H1 (cell line): Measurements from ENCODE around the gene SGK1. TPM values are rescaled to one million over a fixed set of nuclear protein-coding genes. Genes with fewer than 3 reads are reported as not detected.

Experiments used
- CTCF ChIP-seq, 3 experiments: IDR thresholded peaks; 1 replicate in 2 of 3; 2 replicates in 1 of 3; pipeline versions ENCODE4 v1.5.1 to v1.6.1; 2011; ENCODE audit warnings: low read length in 3 of 3, mild to moderate bottlenecking in 3 of 3, inconsistent platforms in 2 of 3, low read depth in 1 of 3, moderate library complexity in 1 of 3; ENCODE audit not compliant: insufficient read depth in 1 of 3; ENCODE audit errors: control extremely low read depth in 1 of 3
- EP300 ChIP-seq, 2 experiments: IDR thresholded peaks; 1 replicate in 1 of 2; 2 replicates in 1 of 2; pipeline ENCODE4 v1.6.1; 2011 to 2012; ENCODE audit warnings: low read depth in 2 of 2, low read length in 2 of 2, mild to moderate bottlenecking in 2 of 2, borderline replicate concordance in 1 of 2, inconsistent platforms in 1 of 2, moderate library complexity in 1 of 2
- RXRA ChIP-seq: IDR thresholded peaks from 2 replicates; pipeline ENCODE4 v1.6.1; 2011; ENCODE audit warnings: low read depth, mild to moderate bottlenecking, low read length, moderate library complexity; ENCODE audit not compliant: insufficient read depth
- SRF ChIP-seq: IDR thresholded peaks from 2 replicates; pipeline ENCODE4 v1.6.1; 2011; ENCODE audit warnings: mild to moderate bottlenecking, low read depth, low read length, moderate library complexity
- TEAD4 ChIP-seq: IDR thresholded peaks from 2 replicates; pipeline ENCODE4 v1.6.1; 2012; ENCODE audit warnings: low read depth, low read length, inconsistent platforms, mixed read lengths
- polyA plus RNA-seq, 7 experiments: library from polyadenylated mRNA; depleted of rRNA in 3 of 7; stranded (reverse) in 5 of 7; unstranded in 2 of 7; fragments of >200 nt in 5 of 7; fragments of 200-250 nt in 2 of 7; gene quantifications; 1 replicate in 5 of 7; 2 replicates in 1 of 7; 4 replicates in 1 of 7; pipeline versions ENCODE4 v1.2.1 to v1.2.3, GENCODE V29; 2011 to 2013; ENCODE audit warnings: missing spikeins in 2 of 7, mixed read lengths in 2 of 7
- total RNA-seq: library from RNA; stranded (reverse); fragmentation: NEBNext Ultra II Directional; extraction: Animal tissue kit (Norgen Biotek cat#: 25700); gene quantifications from 2 replicates; pipeline ENCODE4 v1.2.1, GENCODE V29; 2021

Gene SGK1
- total and polyA plus RNA-seq, 2 of the 8 experiments (the other 6 are each of a cell fraction or from before 2014, with no cell fraction given), result 14.5 to 18.4 TPM

DNA sequence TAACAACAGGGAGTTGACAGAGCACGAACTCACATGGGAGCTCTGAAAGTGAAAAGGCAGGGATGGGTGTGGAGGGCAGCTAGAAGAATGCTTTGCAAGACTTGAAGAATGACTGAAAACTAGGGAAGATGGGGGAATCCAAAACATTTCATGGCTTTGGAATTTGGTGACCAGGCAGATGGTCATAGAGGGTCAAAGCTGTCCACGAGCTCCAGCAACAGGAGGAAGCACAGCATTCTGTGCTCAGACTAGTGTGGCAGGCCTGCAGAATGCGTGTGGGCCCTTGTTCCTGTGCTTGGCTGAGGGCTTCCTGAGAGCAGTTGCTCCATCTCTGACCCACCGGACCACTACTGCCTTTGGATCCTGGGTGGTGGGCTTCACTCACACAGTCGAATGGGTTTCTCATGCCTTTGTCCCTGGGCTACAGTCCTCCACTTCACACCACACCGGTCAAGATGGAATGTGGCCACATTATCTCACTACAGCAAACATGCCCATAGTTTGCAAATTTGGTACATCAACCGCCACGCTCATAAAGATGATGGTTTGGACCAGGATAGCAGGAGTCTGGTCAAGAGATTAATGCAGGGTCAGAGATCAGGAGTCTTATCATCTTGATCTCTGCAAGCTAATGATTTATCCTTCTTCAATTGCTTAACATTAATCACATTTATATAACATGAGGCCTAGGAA is 100.7 kb downstream of the SGK1 start (continued):
- no peak for TF ChIP-seq CTCF (IDR thresholded peaks at IDR 0.05; ENCODE audit: control extremely low read depth in 1 of 3, insufficient read depth in 1 of 3, low read depth in 1 of 3, low read length in 3 of 3)
- TF ChIP-seq TEAD4, result no peak
- no peak for TF ChIP-seq RXRA
- TF ChIP-seq SRF, result no peak
- TF ChIP-seq EP300 (IDR thresholded peaks at IDR 0.05; ENCODE audit: borderline replicate concordance in 1 of 2, low read depth in 2 of 2, low read length in 2 of 2), result no peak
